SU-DHL-6 (cell line): ENCODE results near the gene FAIM2.

Experiments used
- H2AFZ ChIP-seq: fragments of 200-600 bp; sonication (generic); 2 replicates; pipeline ENCODE4 v1.6.1; 2014; ENCODE audit warnings: low read depth, mild to moderate bottlenecking, moderate library complexity, mixed read lengths, antibody characterized with exemption, low read length; ENCODE audit not compliant: severe bottlenecking
- H3F3A ChIP-seq: fragments of 200-600 bp; shearing (Covaris generic); 2 replicates; pipeline ENCODE4 v1.6.0; 2016; ENCODE audit warnings: antibody characterized with exemption, mild to moderate bottlenecking; ENCODE audit not compliant: insufficient read depth
- H3K27ac ChIP-seq: fragments of 200-600 bp; sonication (generic); 2 replicates; pipeline ENCODE4 v1.5.1; 2016; ENCODE audit warnings: low read depth, mild to moderate bottlenecking, low read length, moderate library complexity, mixed read lengths
- H3K27me3 ChIP-seq: fragments of 200-600 bp; sonication (generic), shearing (Covaris generic); 2 replicates; pipeline ENCODE4 v1.6.0; 2014; ENCODE audit warnings: mild to moderate bottlenecking, low read length
- H3K36me3 ChIP-seq: fragments of 200-600 bp; sonication (generic); 2 replicates; pipeline ENCODE4 v1.6.1; 2014; ENCODE audit warnings: mild to moderate bottlenecking, low read length, mixed read lengths
- H3K4me2 ChIP-seq: fragments of 300-600, 200-600 bp; shearing (Covaris generic), sonication (generic); 2 replicates; pipeline ENCODE4 v1.6.0; 2014; ENCODE audit warnings: low read length, low read depth, mild to moderate bottlenecking; ENCODE audit not compliant: poor library complexity, severe bottlenecking
- H3K4me3 ChIP-seq: fragments of 200-600 bp; sonication (generic); 2 replicates; pipeline ENCODE4 v1.5.1; 2014; ENCODE audit warnings: antibody characterized with exemption, low read length, mild to moderate bottlenecking, mixed read lengths; ENCODE audit not compliant: insufficient read depth, poor library complexity, severe bottlenecking
- H3K79me2 ChIP-seq: fragments of 200-600 bp; sonication (generic); 2 replicates; pipeline ENCODE4 v1.6.1; 2014; ENCODE audit warnings: mild to moderate bottlenecking, low read length, moderate library complexity; ENCODE audit not compliant: insufficient read depth
- H3K9ac ChIP-seq: fragments of 200-600 bp; sonication (generic); 2 replicates; pipeline ENCODE4 v1.7.0; 2014; ENCODE audit warnings: mild to moderate bottlenecking, low read length
- H3K9me2 ChIP-seq: fragments of 200-600 bp; sonication (generic); replicated peaks from 2 replicates; pipeline ENCODE4 v1.6.1; 2014; ENCODE audit warnings: low read length; ENCODE audit not compliant: insufficient read depth
- H3K9me3 ChIP-seq: fragments of 200-600 bp; sonication (generic); 2 replicates; pipeline ENCODE4 v1.6.1; 2014; ENCODE audit warnings: low read length, mixed read lengths; ENCODE audit not compliant: insufficient read depth
- H4K20me1 ChIP-seq: fragments of 200-600 bp; sonication (generic); 2 replicates; pipeline ENCODE4 v1.6.1; 2014; ENCODE audit warnings: low read depth, mild to moderate bottlenecking, antibody characterized with exemption, low read length, moderate library complexity, mixed read lengths
- CTCF ChIP-seq: fragments of 200-600 bp; sonication (generic); IDR thresholded peaks from one replicate; pipeline ENCODE4 v1.5.1; 2017; ENCODE audit warnings: antibody characterized with exemption, mild to moderate bottlenecking, low read length, moderate library complexity; ENCODE audit not compliant: insufficient read depth, poor library complexity, severe bottlenecking
- EZH2phosphoT487 ChIP-seq: fragments of 200-600 bp; sonication (generic), shearing (Covaris generic); conservative IDR thresholded peaks from 2 replicates; pipeline ENCODE4 v1.6.1; 2018; ENCODE audit warnings: mild to moderate bottlenecking, antibody characterized with exemption, low read length, moderate library complexity, mixed read lengths

The FAIM2 gene

DNA sequence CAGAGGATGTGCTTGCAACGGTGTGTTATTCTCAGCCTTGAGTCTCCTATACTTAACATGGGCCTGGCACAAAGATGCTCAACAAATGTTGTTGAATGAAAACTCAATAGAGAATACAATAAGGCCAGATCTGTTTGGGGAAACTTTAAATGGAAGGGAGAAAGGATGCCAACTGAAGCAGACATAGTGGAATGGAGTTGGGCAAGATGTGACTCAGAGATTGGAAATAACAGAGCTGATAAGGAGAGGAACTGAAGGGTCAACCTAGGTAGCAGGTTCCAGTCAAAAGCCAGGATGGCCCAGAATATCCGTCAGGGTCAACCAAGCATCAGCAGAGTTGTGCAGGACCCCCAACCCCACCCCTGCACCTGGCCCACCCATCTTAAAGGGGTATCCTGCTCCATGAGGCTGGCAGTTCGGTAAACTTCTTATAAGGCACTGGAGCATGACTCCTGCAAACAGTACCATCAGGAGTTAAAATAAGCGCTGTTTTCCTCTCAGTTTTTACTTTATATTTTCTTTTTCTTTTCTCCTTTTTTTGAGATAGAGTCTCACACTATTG is 59.7 kb downstream of the FAIM2 start:
- no peaks in the 10 kb centered on the region for H4K20me1 ChIP-seq
- H3K4me2 ChIP-seq, result no peak overlapping the region

GRCh38 chr12:49843411-49843810 is 60.3 kb downstream of the FAIM2 start:
- Histone ChIP-seq H3K4me2 (peak overlapping the region; percentile 99), H3K9me3 (no peaks in the 10 kb centered on the region), H3K9me2 (no peaks in the 10 kb centered on the region), H4K20me1 (no peaks in the 10 kb centered on the region), H2AFZ (peak overlapping the region; percentile 89), H3K27ac (0 out of 2 replicates have a peak overlapping the region, but pooled peaks have one; percentile 18), H3K36me3 (no peaks in the 10 kb centered on the region), H3K27me3 (no peaks in the 10 kb centered on the region), H3K4me3 (peak overlapping the region; percentile 68), H3K9ac (peak overlapping the region; percentile 75), H3K79me2 (no peaks in the 10 kb centered on the region), H3F3A (peaks cover 20% of the 10 kb centered on the region)
- TF ChIP-seq EZH2phosphoT487 (no peak), CTCF (no peak)

More for the DNA sequence above, 59.7 kb downstream of the FAIM2 start:
- Histone ChIP-seq H2AFZ (peak overlapping the region; percentile 89), H3K27me3 (no peaks in the 10 kb centered on the region), H3K79me2 (no peaks in the 10 kb centered on the region), H3K36me3 (no peaks in the 10 kb centered on the region), H3K9me3 (no peaks in the 10 kb centered on the region), H3K9ac (no peak overlapping the region), H3K4me3 (no peak overlapping the region), H3K9me2 (no peaks in the 10 kb centered on the region), H3F3A (peaks cover 20% of the 10 kb centered on the region), H3K27ac (no peak overlapping the region)
- TF ChIP-seq EZH2phosphoT487 (no peak), CTCF (no peak)

- H3K9me2 ChIP-seq, result no peaks in the 10 kb centered on the region
Measured at GRCh38 chr12:49842519-49843352, 61.0 kb downstream of the FAIM2 start, which contains the start of gene BCDIN3D. Gene BCDIN3D (minus strand): TSS chr12:49843106. CDS start chr12:49843087, 19 bp downstream.

More at GRCh38 chr12:49842519-49843352, 61.0 kb downstream of the FAIM2 start, which contains the start of gene BCDIN3D:
- peak within 1 kb of the TSS; percentile 89 for H2AFZ ChIP-seq
- TF ChIP-seq CTCF (no peak), EZH2phosphoT487 (no peak)
- no peaks in the 10 kb centered on the region for H3K36me3 ChIP-seq
- peak within 1 kb of the TSS; percentile 68 for H3K4me3 ChIP-seq
- peak within 1 kb of the TSS; percentile 99 for H3K4me2 ChIP-seq
- H4K20me1 ChIP-seq, result no peaks in the 10 kb centered on the region
- peak within 1 kb of the TSS; percentile 58 for H3K27ac ChIP-seq
- H3F3A ChIP-seq, result peaks cover 20% of the 10 kb centered on the region
- no peaks in the 10 kb centered on the region for H3K9me3 ChIP-seq
- H3K27me3 ChIP-seq, result no peaks in the 10 kb centered on the region
- no peaks in the 10 kb centered on the region for H3K79me2 ChIP-seq
- peak within 1 kb of the TSS; percentile 75 for H3K9ac ChIP-seq
